Hypothalamus (tissue), 51 donors: ENCODE data around the gene TRIM9.
"Not testable (repeated sequence)": the region's sequence is repeated elsewhere in the genome, so short reads cannot be mapped to it uniquely, and the experiment has no call there.

Source experiments
- DNase-seq, 51 donors: peaks; one replicate each; lab custom pipeline; 2025; lab: John Stamatoyannopoulos, UW

Gene TRIM9

GRCh38 chr14:50970886-50971781 is 123.8 kb downstream of the TRIM9 start:
- no peak for DNase-seq

- DNase-seq = peak in 1 of 51 donors; percentile 9
Measured at GRCh38 chr14:50967790-50968189, 127.1 kb downstream of the TRIM9 start.

- DNase-seq = no peak
Measured at GRCh38 chr14:50967103-50967502, 127.8 kb downstream of the TRIM9 start.

- DNase-seq = peak in 11 of 51 donors; percentile 7 to 55 (median 20)
Measured at GRCh38 chr14:50964683-50965390, 130.1 kb downstream of the TRIM9 start.

- DNase-seq = no peak
Measured at GRCh38 chr14:50963919-50964318, 131.0 kb downstream of the TRIM9 start.

GRCh38 chr14:50961605-50962221 is 133.2 kb downstream of the TRIM9 start:
- DNase-seq = peak in 1 of 51 donors; percentile 10

- no peak for DNase-seq
Measured at GRCh38 chr14:50957296-50957695, 137.6 kb downstream of the TRIM9 start.

GRCh38 chr14:50956421-50956820 is 138.5 kb downstream of the TRIM9 start:
- not testable (repeated sequence) for DNase-seq

- DNase-seq = peak in 11 of 51 donors; percentile 10 to 39 (median 21)
Measured at GRCh38 chr14:50955373-50956043, 139.4 kb downstream of the TRIM9 start.

GRCh38 chr14:50954811-50955372 is 140.0 kb downstream of the TRIM9 start:
- peak in 4 of 51 donors; percentile 8 to 69 (median 24) for DNase-seq

GRCh38 chr14:50953502-50953901 is 141.4 kb downstream of the TRIM9 start:
- DNase-seq = no peak

- DNase-seq = no peak
Measured at GRCh38 chr14:50951032-50951431, 143.9 kb downstream of the TRIM9 start.

- DNase-seq = no peak
Measured at GRCh38 chr14:50948205-50948604, 146.7 kb downstream of the TRIM9 start.

GRCh38 chr14:50947446-50947845 is 147.5 kb downstream of the TRIM9 start:
- peak in 4 of 51 donors; percentile 9 to 25 (median 10) for DNase-seq

GRCh38 chr14:50946234-50946935 is 148.5 kb downstream of the TRIM9 start:
- no peak for DNase-seq

- DNase-seq = peak in 7 of 51 donors; percentile 18 to 66 (median 41)
Measured at GRCh38 chr14:50944647-50945413, 150.1 kb downstream of the TRIM9 start.

- peak in 25 of 51 donors; percentile 11 to 66 (median 32) for DNase-seq
Measured at GRCh38 chr14:50943943-50944646, 150.8 kb downstream of the TRIM9 start, which contains the start of gene PYGL. Gene PYGL (minus strand): TSS chr14:50944483. CDS start chr14:50944403, 80 bp downstream.
